HG03025 (cell line): ENCODE results near the gene NTSR1.
"Not testable (repeated sequence)": the region's sequence is repeated elsewhere in the genome, so short reads cannot be mapped to it uniquely, and the experiment has no call there.

Experiments
- ATAC-seq: cut with Tn5 transposase; IDR thresholded peaks from one replicate; pipeline ENCODE4 v1.9.1; 2021; ENCODE audit warnings: mild to moderate bottlenecking, moderate library complexity; ENCODE audit not compliant: unreplicated experiment, low FRiP score

Gene NTSR1

GRCh38 chr20:62671765-62672164 lies 36.9 kb upstream of the NTSR1 start:
- ATAC-seq, result no peak

- no peak for ATAC-seq
These were observed 34.3 kb upstream of the NTSR1 start for GRCh38 chr20:62674370-62674769.

- ATAC-seq, result no peak
These were observed 33.3 kb upstream of the NTSR1 start for GRCh38 chr20:62675156-62675876.

- ATAC-seq, result no peak
These were observed 32.8 kb upstream of the NTSR1 start for GRCh38 chr20:62675877-62676260.

- ATAC-seq, result no peak
These were observed 31.7 kb upstream of the NTSR1 start for GRCh38 chr20:62676976-62677375.

- ATAC-seq, result no peak
These were observed 31.0 kb upstream of the NTSR1 start for GRCh38 chr20:62677678-62678077.

GRCh38 chr20:62678553-62678952 lies 30.1 kb upstream of the NTSR1 start:
- no peak for ATAC-seq

- no peak for ATAC-seq
These were observed 28.6 kb upstream of the NTSR1 start for GRCh38 chr20:62679978-62680589.

- no peak for ATAC-seq
These were observed 25.6 kb upstream of the NTSR1 start for GRCh38 chr20:62682912-62683517.

- ATAC-seq, result not testable (repeated sequence)
These were observed 24.8 kb upstream of the NTSR1 start for GRCh38 chr20:62683660-62684322.

- no peak for ATAC-seq
These were observed 23.7 kb upstream of the NTSR1 start for GRCh38 chr20:62684981-62685380.

GRCh38 chr20:62685781-62686555 lies 22.7 kb upstream of the NTSR1 start:
- no peak for ATAC-seq

- ATAC-seq, result no peak
These were observed 21.5 kb upstream of the NTSR1 start for GRCh38 chr20:62686869-62687830.

- no peak for ATAC-seq
These were observed 20.6 kb upstream of the NTSR1 start for GRCh38 chr20:62688083-62688482.

- ATAC-seq, result no peak
These were observed 19.7 kb upstream of the NTSR1 start for GRCh38 chr20:62688855-62689460.

GRCh38 chr20:62689861-62690260 lies 18.8 kb upstream of the NTSR1 start:
- no peak for ATAC-seq

- ATAC-seq, result no peak
These were observed 18.3 kb upstream of the NTSR1 start for GRCh38 chr20:62690261-62690820.

GRCh38 chr20:62691487-62691886 lies 17.1 kb upstream of the NTSR1 start:
- no peak for ATAC-seq

GRCh38 chr20:62692176-62692575 lies 16.5 kb upstream of the NTSR1 start:
- ATAC-seq, result no peak
